GM18873 (cell line): ENCODE measurements around the gene IFT88.
A peak's percentile ranks its signal among the peaks of the same experiment; 100 is the strongest.

Experiments used
- ATAC-seq: cut with Tn5 transposase; IDR thresholded peaks from one replicate; pipeline ENCODE4 v1.9.1; 2021; ENCODE audit warnings: mild to moderate bottlenecking, moderate library complexity, moderate number of reproducible peaks; ENCODE audit not compliant: unreplicated experiment, low FRiP score

Gene IFT88, protein sequence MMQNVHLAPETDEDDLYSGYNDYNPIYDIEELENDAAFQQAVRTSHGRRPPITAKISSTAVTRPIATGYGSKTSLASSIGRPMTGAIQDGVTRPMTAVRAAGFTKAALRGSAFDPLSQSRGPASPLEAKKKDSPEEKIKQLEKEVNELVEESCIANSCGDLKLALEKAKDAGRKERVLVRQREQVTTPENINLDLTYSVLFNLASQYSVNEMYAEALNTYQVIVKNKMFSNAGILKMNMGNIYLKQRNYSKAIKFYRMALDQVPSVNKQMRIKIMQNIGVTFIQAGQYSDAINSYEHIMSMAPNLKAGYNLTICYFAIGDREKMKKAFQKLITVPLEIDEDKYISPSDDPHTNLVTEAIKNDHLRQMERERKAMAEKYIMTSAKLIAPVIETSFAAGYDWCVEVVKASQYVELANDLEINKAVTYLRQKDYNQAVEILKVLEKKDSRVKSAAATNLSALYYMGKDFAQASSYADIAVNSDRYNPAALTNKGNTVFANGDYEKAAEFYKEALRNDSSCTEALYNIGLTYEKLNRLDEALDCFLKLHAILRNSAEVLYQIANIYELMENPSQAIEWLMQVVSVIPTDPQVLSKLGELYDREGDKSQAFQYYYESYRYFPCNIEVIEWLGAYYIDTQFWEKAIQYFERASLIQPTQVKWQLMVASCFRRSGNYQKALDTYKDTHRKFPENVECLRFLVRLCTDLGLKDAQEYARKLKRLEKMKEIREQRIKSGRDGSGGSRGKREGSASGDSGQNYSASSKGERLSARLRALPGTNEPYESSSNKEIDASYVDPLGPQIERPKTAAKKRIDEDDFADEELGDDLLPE

DNA sequence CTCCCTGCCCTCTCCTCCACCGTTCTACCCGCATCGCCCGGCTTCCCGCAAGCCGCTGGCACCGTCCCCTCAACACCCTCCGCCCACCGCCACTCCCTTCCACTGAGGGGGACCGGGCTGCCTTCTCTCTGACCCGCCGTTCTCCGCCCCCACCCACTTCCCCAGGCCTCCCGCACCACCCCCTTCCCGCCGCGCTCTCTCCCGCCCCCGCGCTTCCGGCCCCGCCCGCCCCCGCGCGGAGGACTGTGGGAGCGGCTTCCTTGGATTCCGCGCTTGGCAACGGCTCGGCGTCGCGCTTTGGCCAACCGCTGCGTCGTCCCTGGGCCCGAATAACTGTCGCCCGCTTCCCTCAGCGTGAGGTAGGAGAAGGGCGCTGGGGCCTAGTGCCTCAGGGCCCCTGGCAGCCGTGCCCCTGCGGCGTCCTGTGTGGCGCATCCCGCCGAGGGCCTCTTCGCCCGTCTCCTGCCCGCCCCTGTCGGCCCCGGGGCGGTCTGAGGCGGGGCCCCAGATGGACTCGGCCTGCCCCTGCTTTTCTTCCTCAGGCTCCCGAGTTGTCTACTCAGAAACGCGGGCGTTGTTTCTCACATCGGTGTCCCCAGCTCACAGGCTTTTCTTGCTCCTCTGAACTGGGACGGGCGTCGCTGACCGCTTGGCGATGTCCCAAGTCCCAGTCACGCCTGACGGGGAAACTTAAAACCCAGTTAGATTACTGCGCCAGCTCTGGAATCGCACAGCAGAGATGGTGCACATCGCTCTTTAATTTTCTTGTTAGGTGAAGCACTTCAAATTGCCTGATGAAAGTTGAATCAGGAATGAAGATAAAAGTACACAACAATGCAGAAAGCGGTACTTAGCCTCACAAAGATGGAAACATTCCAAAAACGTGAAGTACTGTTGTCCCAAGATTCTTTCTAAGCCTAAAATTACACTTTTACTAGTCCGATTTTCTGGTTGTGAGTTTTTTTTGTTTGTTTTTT is at the start of gene IFT88:
Gene IFT88 (plus strand): TSS at position 260 of the 977 bp plus-strand sequence. CDS start 7,229 bp downstream, outside the sequence.
- peak; percentile 75 for ATAC-seq

DNA sequence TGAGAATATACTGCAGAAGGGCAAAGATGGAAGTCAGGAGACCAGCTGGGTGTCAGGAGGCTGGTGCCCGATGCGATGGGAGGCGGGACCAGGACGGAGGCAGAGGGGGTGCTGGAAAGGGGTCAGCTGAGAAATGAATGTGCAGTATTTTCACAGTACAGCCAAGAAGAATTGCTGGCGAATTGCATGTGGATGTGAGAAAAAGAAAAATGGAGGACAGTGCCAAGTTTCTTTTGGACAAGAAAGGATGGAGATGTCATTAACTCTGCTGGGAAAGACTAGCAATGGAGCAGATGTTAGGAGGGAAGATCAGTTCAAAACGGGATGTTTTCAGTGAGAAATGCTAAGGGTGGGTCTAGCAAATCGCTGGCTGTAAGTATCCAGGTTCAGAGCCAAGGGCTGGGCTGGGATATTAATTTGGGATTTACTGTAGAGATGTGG is 48.3 kb upstream of the IFT88 start:
- no peak for ATAC-seq

DNA sequence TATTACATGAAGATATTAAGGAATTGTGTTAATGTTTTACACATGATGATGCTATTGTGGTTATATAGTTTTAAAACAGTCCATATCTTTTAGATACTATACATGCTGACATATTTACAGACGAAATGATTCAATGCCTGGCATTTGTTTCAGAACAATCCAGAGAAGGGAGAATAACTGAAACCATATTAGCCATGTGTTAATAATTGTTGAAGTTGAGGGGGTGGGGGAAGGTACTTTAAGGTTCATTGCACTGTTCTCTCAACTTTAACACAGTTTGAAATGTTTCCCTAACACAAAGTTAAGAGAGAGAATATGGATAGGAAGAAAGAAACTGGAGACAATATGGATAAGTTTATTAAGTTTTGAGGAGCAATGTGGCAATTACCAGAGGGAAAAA is 47.1 kb upstream of the IFT88 start:
- no peak for ATAC-seq

DNA sequence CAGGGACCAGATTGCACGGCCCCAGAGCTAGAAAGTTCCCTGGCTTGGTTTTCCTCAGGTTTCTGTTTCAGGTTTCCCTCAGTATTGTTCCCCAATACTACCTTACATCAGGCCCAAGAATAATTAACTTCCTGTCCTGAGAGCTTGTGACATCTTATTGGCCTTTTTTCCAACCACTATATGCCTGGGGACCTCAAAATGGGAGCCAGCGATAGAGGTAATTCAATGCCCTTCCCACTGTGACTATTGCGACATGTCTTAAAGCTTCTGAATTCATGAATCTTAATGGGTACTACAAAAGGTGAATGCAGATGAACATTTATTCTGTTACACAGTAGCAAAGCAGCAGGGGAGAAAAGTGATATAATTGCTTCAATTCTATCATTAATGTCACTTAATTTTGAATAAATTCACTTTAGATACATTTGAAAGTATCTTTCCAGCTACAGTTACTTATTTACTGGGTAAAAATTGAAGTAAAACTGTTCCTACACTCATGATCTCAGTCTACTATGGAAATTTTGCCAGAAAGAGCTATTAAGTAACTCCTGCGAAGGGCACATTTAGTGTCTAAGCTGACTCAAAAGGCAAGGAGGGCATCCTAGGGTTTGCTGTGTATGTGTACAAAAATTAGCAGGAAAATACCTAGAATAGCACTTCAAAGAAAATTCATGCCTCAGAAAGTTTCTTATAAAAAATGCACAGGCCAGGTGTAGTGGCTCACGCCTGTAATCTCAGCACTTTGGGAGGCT is 45.4 kb upstream of the IFT88 start:
- ATAC-seq, result no peak

DNA sequence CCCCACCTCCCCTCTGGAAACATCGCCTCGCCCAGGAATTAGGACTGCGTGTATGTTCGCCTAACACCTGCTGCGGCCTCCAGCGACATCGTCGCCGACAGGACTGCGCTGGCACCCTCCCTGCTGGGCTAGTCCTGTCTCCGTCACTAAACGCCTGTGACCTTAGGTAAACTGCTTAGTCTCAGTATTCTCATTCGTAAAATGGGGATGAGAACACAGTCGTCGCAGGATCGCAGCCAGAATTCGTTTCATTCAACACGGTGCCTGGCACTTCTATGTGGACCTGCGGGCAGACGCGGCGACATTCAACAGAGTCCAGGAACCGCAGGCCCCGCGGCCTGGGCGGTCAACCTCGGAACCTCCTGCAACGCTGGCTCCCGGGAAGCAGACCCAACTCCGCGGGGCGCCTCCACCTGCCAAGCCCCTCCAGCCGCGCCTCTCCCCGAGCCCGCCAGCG is 41.8 kb upstream of the IFT88 start:
- ATAC-seq, result no peak

DNA sequence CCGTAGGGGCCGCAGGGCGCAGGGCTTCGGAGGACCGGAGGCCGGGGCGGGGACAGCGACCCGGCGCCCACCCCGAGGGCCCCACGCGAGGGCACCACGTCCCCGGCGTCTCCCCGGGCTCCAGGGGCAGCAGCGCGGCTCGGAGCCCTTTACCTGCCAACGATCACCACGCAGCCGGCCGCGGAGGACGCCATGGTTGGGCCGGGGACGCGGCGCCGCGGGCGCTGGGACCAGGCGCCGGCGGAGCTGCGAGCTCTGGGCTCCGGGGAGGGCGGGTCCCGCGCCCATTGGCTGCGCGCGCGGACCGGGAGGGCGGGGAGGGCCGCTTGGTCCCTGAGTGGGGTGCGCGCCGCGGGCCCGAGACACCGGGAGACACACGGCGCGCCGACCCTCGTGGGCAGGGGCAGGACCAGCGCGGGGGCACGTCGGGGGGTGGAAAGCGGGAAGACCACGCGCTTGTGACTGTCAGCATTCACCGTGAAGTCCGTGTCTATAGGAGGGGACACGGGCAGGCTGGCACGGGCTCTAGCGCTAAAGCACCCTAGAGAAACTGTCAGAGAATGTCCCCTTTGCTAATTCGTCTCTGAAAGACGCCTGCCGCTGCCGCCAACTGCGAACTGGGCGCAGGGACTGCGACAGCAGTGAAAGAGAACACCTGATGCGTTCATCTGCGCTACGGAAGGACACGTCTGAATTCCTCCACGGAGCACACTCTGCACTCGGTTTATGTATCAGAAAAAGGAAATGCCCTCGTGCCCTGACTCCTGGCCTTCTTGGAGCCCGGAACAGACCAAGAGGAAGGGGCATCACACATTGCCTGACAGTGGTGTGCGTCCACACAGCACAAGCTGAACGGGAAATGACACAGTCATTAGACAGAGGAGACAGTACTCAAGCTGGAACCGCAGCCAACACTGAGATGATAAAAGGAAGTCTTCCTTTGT is 41.1 kb upstream of the IFT88 start, which contains the start of gene CRYL1:
Gene CRYL1 (minus strand): TSS at position 257 of the 944 bp plus-strand sequence. CDS start 63 bp downstream, at position 194.
- ATAC-seq, result peak; percentile 48

DNA sequence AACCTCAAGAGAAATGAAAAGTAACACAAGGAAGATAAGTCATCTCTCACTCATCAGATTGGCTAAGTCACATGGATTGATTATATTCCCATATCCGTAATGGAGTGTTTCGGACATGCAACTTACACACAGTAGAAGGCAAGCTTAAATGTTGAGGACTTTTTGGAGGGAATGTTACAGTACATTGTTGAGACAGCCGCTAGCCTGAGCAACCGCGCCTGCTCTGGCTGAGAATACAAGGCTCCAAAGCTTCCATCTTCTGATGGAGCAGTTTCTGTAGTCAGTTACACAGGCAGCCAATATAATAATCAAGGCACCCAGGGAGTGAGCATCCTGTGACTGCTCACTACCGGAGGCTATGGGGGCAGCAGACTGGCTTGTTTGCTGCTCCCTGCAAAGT is 40.3 kb upstream of the IFT88 start:
- no peak for ATAC-seq

DNA sequence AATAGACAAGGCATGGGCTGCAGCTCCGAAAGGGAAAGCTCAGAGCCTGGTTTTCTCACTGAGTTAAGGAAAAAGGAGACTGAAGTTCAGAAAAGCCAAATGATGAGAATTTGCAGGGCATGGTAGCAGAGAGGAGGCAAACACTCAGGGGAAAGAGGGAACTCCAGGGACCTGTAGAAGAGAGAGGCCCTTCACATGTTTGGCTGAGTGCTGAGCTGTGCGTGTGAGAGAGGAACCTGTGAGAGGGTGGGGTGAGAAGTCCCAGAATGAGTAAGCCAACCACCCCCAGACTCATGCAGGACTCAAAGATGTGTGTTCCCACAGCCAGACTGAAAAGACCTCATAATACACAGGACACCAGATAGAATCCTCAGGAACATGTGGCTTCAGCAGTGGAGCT is 38.5 kb upstream of the IFT88 start:
- ATAC-seq, result no peak

DNA sequence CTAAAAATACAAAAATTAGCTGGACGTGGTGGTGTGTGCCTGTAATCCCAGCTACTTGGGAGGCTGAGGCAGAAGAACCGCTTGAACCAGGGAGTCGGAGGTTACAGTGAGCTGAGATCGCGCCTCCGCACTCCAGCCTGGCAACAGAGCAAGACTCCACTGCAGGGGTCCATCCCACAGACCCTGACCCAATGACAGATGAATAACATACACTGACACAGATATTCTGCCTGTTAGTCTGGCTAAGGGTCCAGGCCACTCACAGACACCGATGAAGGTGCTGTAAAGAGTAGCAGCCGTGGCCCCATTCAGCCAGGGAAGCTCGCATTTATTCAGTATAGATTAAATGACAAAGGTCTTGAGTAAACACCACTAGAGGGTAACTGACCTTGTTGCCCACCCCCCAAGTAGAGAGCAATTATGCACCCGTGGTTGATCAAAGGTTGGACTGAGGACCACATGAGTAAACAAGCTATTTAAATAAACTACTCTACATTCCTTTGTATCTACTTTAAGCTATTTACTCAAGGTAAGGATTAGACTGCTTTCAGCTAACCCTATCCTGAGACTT is 32.8 kb upstream of the IFT88 start:
- no peak for ATAC-seq

DNA sequence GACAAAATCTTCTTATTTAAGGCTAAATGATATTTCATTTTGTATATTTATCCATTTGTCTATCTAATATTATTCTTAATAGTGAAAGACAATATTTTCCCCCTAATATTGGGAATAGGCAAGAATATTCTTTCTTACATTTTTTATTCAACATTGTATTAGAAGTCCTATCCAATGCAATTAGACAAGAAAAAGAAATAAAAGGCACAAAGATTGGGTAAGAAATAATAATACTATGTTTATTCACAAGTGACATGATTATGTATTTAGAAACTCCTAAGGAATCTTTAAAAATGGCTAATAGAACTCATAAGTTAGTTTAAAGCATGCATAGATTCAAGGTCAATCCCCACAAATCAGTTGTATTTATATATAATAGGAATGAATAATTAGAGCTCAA is 30.0 kb upstream of the IFT88 start:
- ATAC-seq, result no peak

DNA sequence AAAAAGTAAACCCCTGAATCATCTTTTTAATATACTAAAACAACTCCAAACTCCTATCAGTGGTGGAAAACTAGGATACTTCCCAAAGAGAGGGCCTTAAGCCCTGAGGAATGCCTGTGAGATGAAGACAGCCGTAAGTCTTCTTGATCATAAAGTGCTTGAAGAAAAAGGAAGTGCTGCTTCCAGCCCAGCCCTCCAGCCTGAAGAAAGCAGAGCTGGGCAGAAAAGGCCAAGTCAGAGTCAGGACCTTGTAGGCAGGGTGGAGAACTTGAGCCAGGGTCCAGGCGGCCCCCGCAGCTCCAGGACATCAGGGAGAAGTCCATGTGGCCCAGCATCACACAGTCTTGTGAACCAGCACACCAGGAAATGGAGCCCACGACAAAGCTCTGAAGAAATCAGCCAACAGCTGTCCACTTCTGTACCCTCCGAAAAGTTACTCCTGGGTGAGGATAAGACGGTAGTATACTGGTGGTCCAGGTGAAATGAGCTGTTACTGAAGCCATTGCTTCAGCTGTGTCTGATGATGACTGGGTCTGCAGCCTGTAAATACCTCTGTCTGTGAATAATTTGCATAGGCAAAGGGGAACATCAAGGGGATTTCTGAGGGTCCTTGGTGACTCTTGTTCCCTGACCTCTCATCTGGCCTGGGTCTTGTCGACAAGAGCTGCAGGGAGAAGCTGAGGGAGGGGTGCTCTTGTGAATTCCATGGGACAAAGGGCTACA is 22.6 kb upstream of the IFT88 start:
- ATAC-seq, result no peak

DNA sequence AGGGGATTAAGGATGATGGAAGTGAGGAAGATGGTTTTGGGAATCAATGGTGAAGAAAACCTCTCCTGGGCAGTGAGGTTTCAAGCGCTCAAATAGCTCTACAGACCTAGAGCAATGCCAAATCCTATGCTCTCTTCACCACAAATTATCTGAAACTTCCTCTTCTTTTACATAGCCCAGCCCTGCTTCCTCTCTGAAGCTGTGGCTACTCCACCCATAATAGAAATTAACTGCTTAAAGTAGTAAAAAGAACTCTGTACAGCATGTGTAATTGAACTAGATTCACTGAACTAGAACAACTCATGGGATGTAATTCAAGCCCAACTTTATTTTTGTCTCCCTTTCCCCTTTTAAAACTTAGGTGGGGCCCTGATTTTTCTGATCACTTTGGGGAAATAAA is 20.4 kb upstream of the IFT88 start:
- ATAC-seq, result no peak

DNA sequence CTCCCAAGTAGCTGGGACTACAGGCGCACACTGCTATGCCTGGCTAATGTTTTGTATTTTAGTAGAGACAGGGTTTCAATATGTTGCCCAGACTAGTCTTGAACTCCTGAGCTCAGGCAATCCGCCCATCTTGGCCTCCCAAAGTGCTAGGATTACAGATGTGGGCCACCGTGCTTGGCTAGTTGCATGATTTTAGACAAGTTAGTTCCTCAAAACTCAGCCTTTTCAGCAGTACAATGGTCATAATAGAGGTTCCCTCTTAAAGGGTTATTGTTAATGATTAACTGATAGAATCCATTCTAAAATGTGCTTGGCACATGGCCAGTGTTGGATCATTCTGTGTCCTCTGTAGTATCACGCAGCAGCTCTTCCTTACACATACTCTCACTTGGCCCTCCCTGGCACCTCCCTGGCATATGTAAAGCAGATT is 19.5 kb upstream of the IFT88 start:
- ATAC-seq, result no peak

DNA sequence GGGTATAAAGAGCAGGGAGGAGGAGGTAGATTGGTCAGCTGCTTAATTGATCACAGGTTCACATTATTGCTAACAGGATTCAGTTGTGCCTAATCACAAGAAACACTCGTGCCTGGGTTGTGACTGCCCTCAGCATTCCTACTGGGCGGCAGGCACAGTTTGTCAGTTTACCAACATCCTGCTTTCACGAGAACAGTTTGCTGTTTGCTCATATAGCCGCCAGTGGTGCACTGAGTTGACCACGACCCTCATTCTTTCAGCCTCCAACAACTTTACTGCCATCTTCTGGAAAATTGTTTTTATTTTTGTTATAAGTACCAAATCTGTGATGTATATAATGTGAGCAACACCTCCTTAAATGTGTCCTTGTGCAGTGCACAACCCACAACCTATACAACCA is 16.2 kb upstream of the IFT88 start:
- ATAC-seq, result no peak

DNA sequence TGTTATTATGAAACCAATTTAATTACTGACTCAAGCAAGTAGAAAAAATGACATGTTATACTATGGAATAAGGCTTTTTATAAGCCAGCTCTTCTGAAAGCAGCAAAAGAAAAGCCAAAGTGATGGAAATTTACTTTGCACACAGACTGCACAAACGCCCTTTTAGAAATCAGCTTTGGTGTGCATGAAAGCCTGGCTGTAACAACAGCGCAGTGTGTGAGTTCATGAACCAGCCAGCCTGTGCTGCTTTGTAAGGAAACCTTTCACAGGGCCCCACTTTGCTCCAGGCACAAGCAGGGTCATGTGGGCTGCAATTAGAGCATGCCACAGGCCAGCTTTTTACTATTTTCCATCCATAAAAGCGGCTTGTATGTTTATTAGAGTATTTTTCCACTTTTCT is 13.6 kb upstream of the IFT88 start:
- ATAC-seq, result no peak

DNA sequence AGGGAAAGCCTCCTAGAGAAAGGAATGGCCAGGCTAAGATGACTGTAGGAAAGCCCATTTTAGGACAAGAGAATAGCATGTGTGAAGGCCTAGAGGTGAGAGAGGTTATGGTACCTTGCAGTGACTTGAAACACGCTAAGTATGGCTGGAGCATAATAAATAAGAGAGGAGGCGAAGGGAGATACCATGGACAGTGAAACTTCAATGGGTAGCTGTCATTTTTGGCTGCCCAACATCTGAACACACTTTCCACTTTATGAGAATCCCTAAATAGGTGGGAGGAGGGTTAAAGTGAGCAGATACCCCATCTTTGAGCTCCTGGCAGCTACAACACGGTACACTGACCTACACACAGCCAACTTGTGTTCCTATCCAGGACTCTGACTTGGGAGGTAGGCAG is 8.0 kb upstream of the IFT88 start:
- ATAC-seq, result no peak

DNA sequence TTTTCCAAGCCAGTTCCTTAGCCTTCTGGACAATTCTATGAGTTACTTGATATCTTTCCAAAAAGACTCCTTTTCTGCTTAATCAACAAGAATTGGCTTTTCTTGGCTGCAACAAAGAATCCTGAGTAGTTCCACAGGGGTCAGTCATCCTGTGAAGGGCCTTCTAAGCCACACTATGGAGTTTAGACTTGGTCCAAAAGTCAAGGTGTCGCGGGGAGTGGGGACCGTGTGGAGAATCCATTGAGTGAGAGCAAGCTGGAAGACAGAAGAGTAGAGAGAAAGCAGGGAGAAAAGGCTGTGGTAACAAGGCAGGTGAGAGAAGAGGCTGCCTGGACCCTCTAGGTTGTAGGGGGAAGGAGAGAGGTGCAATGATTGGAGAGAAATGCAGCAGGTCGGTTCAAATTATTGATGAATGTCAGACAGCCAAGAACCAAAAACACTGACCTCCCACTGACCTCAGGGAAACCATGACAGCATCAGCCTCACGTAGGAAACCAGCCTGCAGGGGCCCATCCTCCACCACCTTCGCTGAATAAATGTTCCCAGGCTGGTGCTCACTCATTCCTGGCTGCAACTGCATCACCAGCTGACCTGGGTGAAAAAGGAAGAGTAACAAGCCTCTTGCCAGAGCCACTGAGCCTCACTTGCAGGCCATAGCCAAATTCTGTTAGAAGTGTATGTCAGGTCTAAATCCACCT is 7.1 kb upstream of the IFT88 start:
- no peak for ATAC-seq
